ENCODE data around the gene AOC2.
"Not testable (repeated sequence)": the region's sequence is repeated elsewhere in the genome, so short reads cannot be mapped to it uniquely, and the experiment has no call there.

The AOC2 gene

DNA sequence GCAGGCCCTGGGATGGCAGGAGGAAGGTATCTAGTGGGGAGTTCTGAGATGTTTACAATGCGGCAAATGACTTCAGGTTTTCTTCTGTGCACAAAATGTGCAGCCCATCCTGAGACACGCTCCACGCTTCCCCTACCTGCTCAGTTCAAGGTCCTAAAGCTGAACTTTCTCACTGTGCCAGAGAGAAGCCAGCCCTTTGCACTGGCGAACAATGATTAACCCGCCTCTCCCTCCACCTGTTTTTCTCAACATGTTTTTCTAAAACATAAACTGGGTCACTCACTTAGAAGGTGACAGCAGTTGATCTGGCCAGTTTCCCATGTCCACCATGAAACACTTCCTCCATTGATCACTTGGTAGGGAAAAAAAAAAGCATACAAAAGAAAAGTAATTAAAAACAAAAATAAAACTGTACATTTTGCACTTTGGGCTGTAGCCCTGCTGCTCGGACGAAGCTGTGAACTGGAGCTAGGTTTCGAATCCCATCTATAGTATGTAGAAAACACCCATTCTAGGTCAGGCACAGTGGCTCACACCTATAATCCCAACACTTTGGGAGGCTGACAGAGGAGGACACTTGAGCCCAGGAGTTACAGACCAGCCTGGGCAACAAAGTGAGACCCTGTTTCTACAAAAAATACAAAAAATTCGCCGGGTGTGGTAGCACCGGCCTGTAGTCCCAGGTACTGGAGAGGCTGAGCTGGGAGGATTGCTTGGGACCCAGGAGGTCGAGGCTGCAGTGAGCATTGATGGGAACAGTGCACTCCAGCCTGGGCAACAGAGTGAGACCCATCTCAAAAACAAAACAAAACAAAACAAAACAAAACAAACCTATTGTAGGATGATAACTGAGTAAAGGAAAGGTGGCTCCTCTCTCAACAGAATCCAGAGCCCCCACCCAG, 50.2 kb downstream of the AOC2 start:
- Histone ChIP-seq H3K9me2 (replicated peaks; ENCODE audit: low read depth, low read length) (no peaks in the 10 kb centered on the region), H3K79me2 (ENCODE audit: insufficient read depth, low read length) (no peaks in the 10 kb centered on the region), H3F3A (ENCODE audit: low read depth) (no peaks in the 10 kb centered on the region), H4K20me1 (ENCODE audit: insufficient read depth, low read length, poor library complexity, severe bottlenecking) (no peaks in the 10 kb centered on the region), H3K36me3 (ENCODE audit: insufficient read depth, low read length) (no peaks in the 10 kb centered on the region), H2AFZ (ENCODE audit: low read length) (no peak overlapping the region), H3K4me2 (ENCODE audit: low read depth, low read length, poor library complexity, severe bottlenecking) (no peak overlapping the region), H3K9me3 (ENCODE audit: insufficient read depth, low read depth, low read length) (no peaks in the 10 kb centered on the region), H3K4me1 (ENCODE audit: insufficient read depth, low read length, poor library complexity, severe bottlenecking) (no peaks in the 10 kb centered on the region), H3K9ac (ENCODE audit: low read depth, low read length, poor library complexity, severe bottlenecking) (no peak overlapping the region), H3K27me3 (ENCODE audit: insufficient read depth, low read length, poor library complexity, severe bottlenecking) (no peaks in the 10 kb centered on the region), H3K4me3 (ENCODE audit: low read length, poor library complexity, severe bottlenecking) (no peak overlapping the region)
- TF ChIP-seq, protein P1, sequence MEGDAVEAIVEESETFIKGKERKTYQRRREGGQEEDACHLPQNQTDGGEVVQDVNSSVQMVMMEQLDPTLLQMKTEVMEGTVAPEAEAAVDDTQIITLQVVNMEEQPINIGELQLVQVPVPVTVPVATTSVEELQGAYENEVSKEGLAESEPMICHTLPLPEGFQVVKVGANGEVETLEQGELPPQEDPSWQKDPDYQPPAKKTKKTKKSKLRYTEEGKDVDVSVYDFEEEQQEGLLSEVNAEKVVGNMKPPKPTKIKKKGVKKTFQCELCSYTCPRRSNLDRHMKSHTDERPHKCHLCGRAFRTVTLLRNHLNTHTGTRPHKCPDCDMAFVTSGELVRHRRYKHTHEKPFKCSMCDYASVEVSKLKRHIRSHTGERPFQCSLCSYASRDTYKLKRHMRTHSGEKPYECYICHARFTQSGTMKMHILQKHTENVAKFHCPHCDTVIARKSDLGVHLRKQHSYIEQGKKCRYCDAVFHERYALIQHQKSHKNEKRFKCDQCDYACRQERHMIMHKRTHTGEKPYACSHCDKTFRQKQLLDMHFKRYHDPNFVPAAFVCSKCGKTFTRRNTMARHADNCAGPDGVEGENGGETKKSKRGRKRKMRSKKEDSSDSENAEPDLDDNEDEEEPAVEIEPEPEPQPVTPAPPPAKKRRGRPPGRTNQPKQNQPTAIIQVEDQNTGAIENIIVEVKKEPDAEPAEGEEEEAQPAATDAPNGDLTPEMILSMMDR (conservative IDR thresholded peaks at IDR 0.05; ENCODE audit: low read length), result no peak
- TF ChIP-seq EZH2phosphoT487 (IDR thresholded peaks at IDR 0.05; ENCODE audit: borderline replicate concordance), result no peak

DNA sequence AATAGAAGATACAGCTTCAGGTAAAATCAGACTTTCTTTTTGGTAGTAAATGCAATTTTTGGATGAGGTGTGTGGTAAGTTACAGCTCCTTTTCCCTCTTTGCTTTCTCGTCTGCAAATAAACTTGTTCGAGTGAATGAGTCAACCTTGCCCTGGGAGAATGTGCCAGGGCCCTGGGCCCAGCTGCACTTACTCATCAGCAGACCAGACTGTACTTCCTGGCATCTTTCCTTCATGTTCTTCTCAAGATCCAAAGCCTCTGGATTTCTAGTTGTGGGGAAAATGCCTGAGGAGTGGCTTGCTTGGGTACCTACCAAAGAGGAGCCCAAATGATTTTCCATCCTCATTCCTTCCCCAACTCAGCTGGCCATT, 50.8 kb downstream of the AOC2 start:
- H3K79me2 ChIP-seq (ENCODE audit: insufficient read depth, low read length), result no peaks in the 10 kb centered on the region
- H4K20me1 ChIP-seq (ENCODE audit: insufficient read depth, low read length, poor library complexity, severe bottlenecking), result no peaks in the 10 kb centered on the region
- no peaks in the 10 kb centered on the region for H3K9me2 ChIP-seq (replicated peaks; ENCODE audit: low read depth, low read length)
- no peak overlapping the region for H3K4me2 ChIP-seq (ENCODE audit: low read depth, low read length, poor library complexity, severe bottlenecking)
- TF ChIP-seq, protein P1 (conservative IDR thresholded peaks at IDR 0.05; ENCODE audit: low read length), result no peak
- no peak for TF ChIP-seq EZH2phosphoT487 (IDR thresholded peaks at IDR 0.05; ENCODE audit: borderline replicate concordance)
- no peaks in the 10 kb centered on the region for H3K9me3 ChIP-seq (ENCODE audit: insufficient read depth, low read depth, low read length)
- no peaks in the 10 kb centered on the region for H3K27me3 ChIP-seq (ENCODE audit: insufficient read depth, low read length, poor library complexity, severe bottlenecking)
- no peak overlapping the region for H3K9ac ChIP-seq (ENCODE audit: low read depth, low read length, poor library complexity, severe bottlenecking)
- no peak overlapping the region for H2AFZ ChIP-seq (ENCODE audit: low read length)
- no peaks in the 10 kb centered on the region for H3K36me3 ChIP-seq (ENCODE audit: insufficient read depth, low read length)
- no peaks in the 10 kb centered on the region for H3K4me1 ChIP-seq (ENCODE audit: insufficient read depth, low read length, poor library complexity, severe bottlenecking)
- H3K4me3 ChIP-seq (ENCODE audit: low read length, poor library complexity, severe bottlenecking), result no peak overlapping the region
- H3F3A ChIP-seq (ENCODE audit: low read depth), result no peaks in the 10 kb centered on the region

DNA sequence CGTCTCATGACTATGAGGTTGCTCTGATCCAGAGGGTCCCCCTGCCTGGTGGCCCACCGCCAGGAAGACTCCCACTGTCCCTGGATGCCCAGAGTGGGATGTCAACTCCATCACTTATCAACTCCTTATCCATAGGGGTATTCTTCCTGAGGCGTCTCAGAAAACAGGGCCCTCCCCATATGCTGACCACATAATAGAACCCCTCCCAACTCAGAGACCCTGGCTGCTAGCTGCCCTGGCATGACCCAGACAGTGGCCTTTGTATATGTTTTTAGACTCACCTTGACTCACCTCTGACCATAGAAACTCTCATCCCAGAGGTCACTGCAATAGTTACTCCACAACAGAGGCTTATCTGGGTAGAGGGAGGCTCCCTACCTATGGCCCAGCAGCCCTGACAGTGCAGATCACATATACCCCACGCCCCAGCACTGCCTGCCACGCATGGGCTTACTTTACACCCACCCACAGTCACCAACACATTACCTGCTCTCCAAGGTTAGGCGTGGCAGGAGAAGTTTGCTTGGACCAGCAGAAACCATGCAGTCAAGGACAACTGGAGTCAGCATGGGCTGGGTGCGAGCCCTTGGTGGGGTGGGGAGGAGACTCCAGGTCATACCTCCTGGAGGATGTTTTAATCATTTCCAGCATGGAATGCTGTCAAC, 53.9 kb downstream of the AOC2 start:
- no peaks in the 10 kb centered on the region for H3K4me1 ChIP-seq (ENCODE audit: insufficient read depth, low read length, poor library complexity, severe bottlenecking)
- no peaks in the 10 kb centered on the region for H3F3A ChIP-seq (ENCODE audit: low read depth)
- H3K9me2 ChIP-seq (replicated peaks; ENCODE audit: low read depth, low read length), result no peaks in the 10 kb centered on the region
- no peak for TF ChIP-seq EZH2phosphoT487 (IDR thresholded peaks at IDR 0.05; ENCODE audit: borderline replicate concordance)
- TF ChIP-seq, protein P1 (conservative IDR thresholded peaks at IDR 0.05; ENCODE audit: low read length), result no peak
- no peaks in the 10 kb centered on the region for H3K79me2 ChIP-seq (ENCODE audit: insufficient read depth, low read length)
- no peak overlapping the region for H3K9ac ChIP-seq (ENCODE audit: low read depth, low read length, poor library complexity, severe bottlenecking)
- H4K20me1 ChIP-seq (ENCODE audit: insufficient read depth, low read length, poor library complexity, severe bottlenecking), result no peaks in the 10 kb centered on the region
- H2AFZ ChIP-seq (ENCODE audit: low read length), result no peak overlapping the region
- no peaks in the 10 kb centered on the region for H3K9me3 ChIP-seq (ENCODE audit: insufficient read depth, low read depth, low read length)
- H3K27me3 ChIP-seq (ENCODE audit: insufficient read depth, low read length, poor library complexity, severe bottlenecking), result no peaks in the 10 kb centered on the region
- no peaks in the 10 kb centered on the region for H3K36me3 ChIP-seq (ENCODE audit: insufficient read depth, low read length)
- H3K4me3 ChIP-seq (ENCODE audit: low read length, poor library complexity, severe bottlenecking), result no peak overlapping the region
- no peak overlapping the region for H3K4me2 ChIP-seq (ENCODE audit: low read depth, low read length, poor library complexity, severe bottlenecking)

DNA sequence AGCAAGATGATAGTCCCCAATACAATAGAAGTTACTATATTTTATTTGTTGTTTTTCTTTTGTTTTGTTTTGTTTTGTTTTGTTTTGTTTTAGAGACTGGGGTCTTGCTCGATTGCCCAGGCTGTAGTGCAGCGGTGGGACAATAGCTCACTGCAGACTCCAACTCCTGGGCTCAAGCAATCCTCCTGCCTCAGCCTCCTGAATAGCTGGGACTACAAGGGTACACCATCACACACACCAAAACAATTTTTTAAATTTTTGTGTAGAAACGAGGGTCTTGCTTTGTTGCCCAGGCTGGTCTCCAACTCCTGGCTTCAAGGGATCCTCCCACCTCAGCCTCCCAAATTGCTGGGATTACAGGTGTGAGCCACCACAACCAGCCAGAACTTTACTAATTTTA, 55.6 kb downstream of the AOC2 start:
- H3K9ac ChIP-seq (ENCODE audit: low read depth, low read length, poor library complexity, severe bottlenecking); H3K4me2 ChIP-seq (ENCODE audit: low read depth, low read length, poor library complexity, severe bottlenecking); H3K4me3 ChIP-seq (ENCODE audit: low read length, poor library complexity, severe bottlenecking); H3F3A ChIP-seq (ENCODE audit: low read depth); H3K4me1 ChIP-seq (ENCODE audit: insufficient read depth, low read length, poor library complexity, severe bottlenecking); H4K20me1 ChIP-seq (ENCODE audit: insufficient read depth, low read length, poor library complexity, severe bottlenecking); H3K9me2 ChIP-seq (replicated peaks; ENCODE audit: low read depth, low read length); H3K79me2 ChIP-seq (ENCODE audit: insufficient read depth, low read length); H3K9me3 ChIP-seq (ENCODE audit: insufficient read depth, low read depth, low read length); H3K36me3 ChIP-seq (ENCODE audit: insufficient read depth, low read length); H2AFZ ChIP-seq (ENCODE audit: low read length); H3K27me3 ChIP-seq (ENCODE audit: insufficient read depth, low read length, poor library complexity, severe bottlenecking): not testable (repeated sequence)
